Superior temporal gyrus (tissue), 1 donor: Measurements from ENCODE around the gene FYCO1.

Experiments
- DNase-seq: peaks from one replicate; pipeline ENCODE4 v3.0.0-alpha.2; 2016; ENCODE audit errors: extremely low spot score

FYCO1 gene

GRCh38 chr3:45984331-45985312, 11.0 kb downstream of the FYCO1 start:
- no peak for DNase-seq

DNA sequence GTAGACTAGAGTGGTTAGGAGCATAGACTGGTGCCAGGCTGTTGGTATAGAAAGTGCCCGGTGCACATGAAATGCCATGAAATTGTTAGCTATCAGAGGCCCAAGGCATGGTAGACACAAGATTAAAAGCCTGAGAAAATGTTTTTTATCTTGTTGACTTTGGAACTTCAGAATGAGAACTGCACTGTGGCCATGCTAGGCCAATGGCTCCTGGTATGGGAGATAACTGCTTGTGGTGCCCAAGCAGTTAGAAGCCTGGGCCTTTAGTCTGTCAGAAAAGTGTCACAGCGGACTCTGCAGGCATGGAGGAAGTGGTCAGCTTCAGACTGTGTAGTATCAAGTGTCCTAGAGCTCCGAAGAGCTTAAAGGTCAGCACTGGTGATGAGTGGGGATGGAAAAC, 11.9 kb downstream of the FYCO1 start:
- no peak for DNase-seq

- DNase-seq: no peak
Measured at GRCh38 chr3:45981346-45982074, 14.1 kb downstream of the FYCO1 start.

DNA sequence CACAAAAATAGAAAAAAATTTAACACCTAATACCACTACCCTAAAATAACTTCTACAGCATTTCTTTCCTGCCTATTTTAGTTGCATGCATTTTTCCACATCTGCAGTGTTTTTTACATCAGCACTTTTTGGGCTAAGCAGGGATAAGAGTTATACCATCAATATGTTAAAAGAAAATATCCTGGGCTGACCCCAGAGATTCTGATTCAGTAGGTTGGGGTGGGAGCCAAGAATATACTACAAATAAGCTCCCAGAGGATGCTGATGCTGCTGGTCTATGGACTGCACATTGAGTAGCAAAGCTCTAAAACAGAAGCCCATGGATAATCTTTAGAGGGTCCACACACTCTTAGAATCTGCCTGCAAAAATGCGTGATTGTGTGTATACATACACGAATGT, 14.8 kb downstream of the FYCO1 start:
- no peak for DNase-seq

DNA sequence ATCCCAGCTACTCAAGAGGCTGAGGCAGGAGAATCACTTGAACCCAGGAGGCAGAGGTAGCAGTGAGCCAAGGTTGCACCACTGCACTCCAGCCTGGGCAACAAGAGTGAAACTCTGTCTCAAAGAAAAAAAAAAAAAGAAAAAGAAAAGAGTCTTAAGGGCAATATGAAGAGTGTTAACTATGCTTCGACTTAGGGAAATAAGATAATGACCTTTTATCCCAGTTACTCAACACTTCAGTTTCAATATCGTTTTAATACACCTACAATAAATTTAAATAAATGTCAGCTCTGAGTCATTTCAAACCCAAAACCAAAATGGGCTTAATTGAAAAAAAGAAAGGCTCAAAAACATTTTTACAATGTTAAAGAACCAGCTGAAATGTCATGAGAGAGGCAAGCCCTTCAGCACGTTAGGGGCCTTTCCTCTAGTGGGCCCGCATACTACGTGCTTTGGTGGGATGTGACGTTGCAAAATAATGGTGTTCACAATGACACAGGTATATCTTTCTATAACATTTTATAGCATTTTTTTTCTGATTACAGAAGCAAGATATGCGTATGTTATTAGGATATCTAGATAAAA, 15.3 kb downstream of the FYCO1 start:
- DNase-seq: no peak

DNA sequence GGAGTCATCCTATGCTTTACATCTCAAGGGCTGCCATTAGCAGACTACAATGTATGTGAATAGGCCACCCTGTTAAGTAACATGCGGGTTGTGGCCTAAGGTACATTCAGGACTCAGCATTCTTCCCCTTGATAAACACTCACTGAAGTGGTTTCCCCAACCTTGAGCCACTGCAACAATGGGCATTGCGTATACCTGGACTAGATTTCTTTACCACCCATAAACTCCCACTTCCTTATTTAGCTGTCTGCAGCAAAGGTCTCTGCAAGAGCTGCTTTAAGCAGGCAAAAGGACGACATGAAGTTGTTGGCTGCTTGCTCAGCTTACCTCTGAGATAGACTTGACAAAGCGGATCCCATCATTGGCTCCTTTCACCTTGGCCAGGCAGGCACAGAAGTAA, 16.2 kb downstream of the FYCO1 start:
- DNase-seq: no peak

DNA sequence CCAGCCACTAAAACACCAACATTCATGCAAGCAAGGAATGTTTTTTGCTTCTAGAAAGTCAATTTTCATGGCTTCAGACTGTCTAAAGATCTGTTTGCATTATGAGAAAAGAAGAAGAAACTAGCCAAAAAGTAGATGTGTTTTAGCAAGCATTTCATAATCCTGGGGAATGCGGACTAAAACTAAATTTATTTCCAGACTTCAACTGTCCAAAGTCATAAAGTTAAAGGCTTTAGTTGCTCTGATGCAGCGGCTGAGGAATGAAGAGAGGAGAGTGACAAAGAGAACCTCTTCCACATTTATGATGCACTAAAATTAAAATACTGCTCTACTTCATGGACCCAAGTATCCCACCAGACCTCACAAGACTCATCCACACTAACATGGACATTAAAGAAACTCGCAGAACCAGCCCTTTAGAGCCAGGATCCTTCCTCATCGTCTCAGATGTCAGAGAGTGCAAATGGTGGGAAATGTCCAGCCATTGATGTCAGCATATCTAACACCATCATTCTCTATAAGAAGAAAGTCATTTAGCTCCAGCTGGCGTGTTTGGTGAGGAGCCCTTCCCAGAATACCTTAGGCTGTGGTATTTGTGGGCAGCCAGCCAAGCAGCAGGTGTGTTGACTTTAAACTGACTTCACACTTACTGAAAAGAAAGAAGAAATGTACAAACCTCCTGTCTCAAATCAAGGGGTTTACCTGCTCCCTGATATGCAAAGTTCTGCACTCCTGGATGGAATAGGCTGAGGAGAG, 17.4 kb downstream of the FYCO1 start:
- no peak for DNase-seq

- DNase-seq: no peak
Measured at GRCh38 chr3:45976191-45977091, 19.2 kb downstream of the FYCO1 start.

DNA sequence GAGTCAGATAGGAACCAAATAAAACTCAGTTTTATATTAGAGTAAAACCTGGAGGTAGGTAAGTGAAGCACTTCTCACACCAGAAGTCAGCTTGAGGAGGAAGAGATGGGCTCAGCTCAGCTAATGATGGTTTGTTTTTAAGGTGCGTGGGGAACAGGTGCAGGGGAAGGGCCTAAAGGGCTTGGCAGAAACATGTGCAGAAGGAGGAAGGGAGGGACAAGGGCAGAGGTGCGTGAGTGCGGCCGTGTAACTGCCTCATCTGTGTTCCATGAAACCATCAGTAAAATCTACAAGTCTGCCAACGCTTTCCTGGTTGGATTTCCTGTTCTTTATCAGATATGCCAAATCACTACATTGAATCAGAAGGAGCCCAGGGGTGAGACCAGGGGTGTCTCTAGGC, 19.9 kb downstream of the FYCO1 start:
- DNase-seq: no peak

- no peak for DNase-seq
Measured at GRCh38 chr3:45974686-45975085, 20.9 kb downstream of the FYCO1 start.

DNA sequence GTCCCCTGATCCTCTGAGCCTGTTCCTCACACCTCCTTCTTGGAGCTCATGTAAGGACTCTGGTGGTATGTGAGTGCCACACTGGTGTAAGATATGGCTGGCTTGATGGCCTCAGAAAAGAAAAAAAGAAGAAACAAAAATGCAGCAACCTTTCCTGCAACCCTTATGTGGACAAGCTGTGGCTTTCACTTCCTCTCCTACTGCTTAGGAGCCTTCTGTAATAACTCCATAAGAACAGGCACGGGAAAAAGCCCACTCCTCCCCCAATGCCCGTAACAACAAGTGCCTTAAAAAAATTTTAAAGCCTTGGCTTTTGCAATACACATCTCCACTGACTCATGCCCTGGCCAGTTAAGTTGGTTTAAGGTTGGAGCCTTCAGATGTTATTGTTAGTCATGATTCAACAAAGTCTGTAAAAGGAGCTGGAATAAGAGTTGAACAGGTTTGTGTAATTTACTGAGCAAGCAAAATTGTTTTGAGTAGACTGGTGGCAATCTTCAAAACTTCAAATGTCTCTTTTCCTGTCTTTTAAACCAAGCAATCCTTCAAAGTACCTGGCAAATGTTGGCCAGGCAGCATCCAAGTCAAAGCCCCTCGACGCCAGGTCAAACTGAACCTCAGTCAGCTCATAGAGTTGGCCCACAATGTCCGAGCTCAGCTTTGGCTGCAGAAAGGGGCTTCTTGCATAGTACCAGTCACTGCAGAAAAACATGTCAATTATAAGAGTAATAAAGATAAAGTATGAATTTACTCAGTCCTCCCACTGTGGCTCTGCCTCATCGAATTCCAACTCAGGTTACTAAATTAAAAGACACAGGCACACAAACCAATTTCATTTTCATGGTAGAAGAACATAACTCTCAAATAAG, 22.9 kb downstream of the FYCO1 start:
- DNase-seq: no peak

DNA sequence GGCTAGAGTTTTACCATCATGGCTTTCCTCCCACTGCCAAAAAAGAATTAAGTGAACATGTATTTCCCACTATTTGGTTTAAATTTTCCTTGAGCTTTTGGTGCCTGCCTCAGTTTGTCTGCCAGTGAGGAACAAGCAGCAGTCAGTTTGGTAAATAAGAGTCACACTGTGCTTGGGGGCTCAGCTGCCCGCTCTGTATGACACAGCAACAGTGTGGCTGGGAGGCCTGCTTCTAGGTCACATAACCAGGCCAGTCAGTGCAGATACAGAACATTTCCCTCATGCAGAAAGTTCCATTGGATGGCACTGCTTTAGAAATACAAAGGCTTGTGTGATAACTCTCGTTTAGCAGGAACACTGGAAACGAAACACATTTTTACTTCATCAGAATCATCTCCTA, 25.7 kb downstream of the FYCO1 start:
- DNase-seq: no peak

DNA sequence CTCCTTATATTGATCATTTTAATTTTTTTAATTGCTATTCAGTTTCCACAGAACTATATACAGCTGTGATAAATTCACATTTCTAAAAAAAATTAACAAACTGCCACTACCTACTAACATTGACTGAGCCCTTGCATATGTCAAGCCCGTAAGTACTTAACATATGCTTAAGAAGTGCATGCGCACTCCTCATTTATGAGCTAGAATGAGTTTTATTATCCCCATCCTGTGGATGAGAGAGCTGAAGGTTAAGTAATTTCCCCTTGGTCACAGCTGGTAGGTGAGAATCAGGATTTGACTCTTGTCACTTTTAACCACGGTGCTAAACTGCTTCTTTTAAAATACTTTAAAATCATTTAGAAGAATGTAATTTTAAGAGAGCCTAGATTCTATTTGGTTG, 26.5 kb downstream of the FYCO1 start:
- DNase-seq: no peak

- no peak for DNase-seq
Measured at GRCh38 chr3:45968706-45969105, 26.9 kb downstream of the FYCO1 start.

DNA sequence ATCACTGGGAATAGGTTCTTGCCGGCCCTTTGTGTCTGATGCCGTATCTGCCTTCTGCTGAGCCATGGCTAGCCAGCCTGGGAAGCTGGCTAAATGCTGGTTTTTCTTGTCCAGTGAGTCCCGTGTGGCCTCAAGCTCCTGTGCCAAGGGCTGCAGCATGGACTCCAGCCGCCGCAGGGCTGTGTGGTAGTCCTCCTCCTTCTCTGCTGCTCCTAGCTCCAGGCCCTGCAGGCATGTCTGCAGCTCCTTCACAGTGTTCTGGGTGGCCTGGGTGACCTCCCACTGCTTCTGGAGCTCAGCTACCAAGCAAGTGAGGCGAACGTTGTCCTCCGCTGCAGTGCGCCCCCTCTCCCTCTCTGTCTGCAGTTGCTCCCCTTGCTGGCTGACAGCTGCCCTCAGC, 27.5 kb downstream of the FYCO1 start:
- no peak for DNase-seq

GRCh38 chr3:45967724-45968123, 27.9 kb downstream of the FYCO1 start:
- no peak for DNase-seq

DNA sequence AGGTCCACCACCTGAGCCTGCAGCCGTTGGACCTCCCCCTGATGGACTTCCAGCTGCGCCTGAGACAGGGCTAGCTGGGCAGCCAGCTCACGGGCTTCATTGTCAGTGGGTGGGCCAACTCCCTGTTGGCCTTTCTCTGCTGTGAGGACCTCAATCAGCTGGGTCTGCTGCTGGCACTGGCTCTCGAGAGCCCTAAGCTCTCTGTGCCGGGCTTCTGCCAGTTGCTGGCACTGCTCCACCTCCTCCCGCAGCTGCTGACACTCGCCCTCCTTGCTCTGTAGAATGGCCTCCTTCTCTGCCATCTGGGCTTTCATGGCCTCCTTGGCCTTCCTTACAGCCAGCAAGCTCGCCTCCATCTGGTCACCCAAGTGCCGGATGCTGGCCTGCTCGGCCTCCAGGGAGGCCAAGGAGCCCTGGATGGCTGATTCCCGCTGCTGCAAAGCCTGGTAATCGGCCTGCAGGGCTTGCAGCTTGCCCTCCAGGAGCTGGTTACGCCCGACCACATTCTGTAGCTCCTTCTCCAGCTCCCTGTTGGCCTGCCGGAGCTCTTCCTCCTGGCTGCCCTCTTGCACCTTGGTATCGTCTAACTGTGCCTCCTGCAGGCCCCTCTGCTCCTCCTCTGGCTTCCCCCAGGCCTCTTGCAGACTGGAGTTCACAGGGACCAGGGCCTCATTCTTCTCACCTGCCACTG, 28.5 kb downstream of the FYCO1 start:
- peak; percentile 75 for DNase-seq

DNA sequence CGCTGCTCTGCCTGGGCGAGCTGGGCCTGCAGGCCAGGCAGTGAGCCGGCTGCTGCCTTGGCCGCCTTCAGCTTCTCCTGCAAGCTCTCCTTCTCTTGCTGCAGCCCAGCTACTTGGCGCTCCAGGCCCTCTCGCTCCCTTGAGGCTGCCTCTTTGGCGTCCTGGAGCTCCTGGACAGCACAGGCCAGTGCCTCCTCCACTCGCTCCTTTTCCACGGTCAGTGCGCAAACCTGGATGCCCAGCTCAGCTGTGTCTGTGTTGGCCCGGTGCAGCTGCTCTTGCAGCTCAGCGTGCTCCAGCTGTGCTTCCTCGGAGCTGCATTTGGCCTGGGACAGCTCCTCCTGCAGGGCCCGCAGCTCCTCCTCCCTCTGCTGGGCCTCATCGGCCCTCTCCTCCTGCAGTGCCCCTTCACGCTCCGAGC, 29.2 kb downstream of the FYCO1 start:
- DNase-seq: no peak

GRCh38 chr3:45965653-45966052, 30.0 kb downstream of the FYCO1 start:
- no peak for DNase-seq
